ENCODE measurements around the gene ZBP1. TPM values are rescaled to one million over a fixed set of nuclear protein-coding genes. Genes with fewer than 3 reads are reported as not detected.

ZBP1 gene
- 1 to 10 TPM in 1 of 4 donors, under 1 TPM in 2, not detected in 1; 0.57 to 1.0 (median 0.88) TPM for total RNA-seq

- TF ChIP-seq CTCF (IDR thresholded peaks at IDR 0.05; ENCODE audit: low read depth) = no peak
Measured at GRCh38 chr20:57620274-57620990, at the start of gene ZBP1. ZBP1 (minus strand) TSS chr20:57620426; CDS start chr20:57620295, 131 bp downstream.

GRCh38 chr20:57669632-57670031, 49.4 kb upstream of the ZBP1 start:
- no peak for TF ChIP-seq CTCF (IDR thresholded peaks at IDR 0.05; ENCODE audit: low read depth)

- TF ChIP-seq CTCF (IDR thresholded peaks at IDR 0.05; ENCODE audit: low read depth) = no peak
Measured at GRCh38 chr20:57667924-57668782, 47.9 kb upstream of the ZBP1 start.

GRCh38 chr20:57667388-57667787, 47.2 kb upstream of the ZBP1 start:
- TF ChIP-seq CTCF (IDR thresholded peaks at IDR 0.05; ENCODE audit: low read depth) = no peak

GRCh38 chr20:57666834-57667157, 46.6 kb upstream of the ZBP1 start:
- no peak for TF ChIP-seq CTCF (IDR thresholded peaks at IDR 0.05; ENCODE audit: low read depth)

GRCh38 chr20:57666106-57666833, 46.0 kb upstream of the ZBP1 start:
- TF ChIP-seq CTCF (IDR thresholded peaks at IDR 0.05; ENCODE audit: low read depth) = no peak

GRCh38 chr20:57665589-57665971, 45.4 kb upstream of the ZBP1 start:
- no peak for TF ChIP-seq CTCF (IDR thresholded peaks at IDR 0.05; ENCODE audit: low read depth)
